ENCODE data around the gene CREB3L4.

The CREB3L4 gene

DNA sequence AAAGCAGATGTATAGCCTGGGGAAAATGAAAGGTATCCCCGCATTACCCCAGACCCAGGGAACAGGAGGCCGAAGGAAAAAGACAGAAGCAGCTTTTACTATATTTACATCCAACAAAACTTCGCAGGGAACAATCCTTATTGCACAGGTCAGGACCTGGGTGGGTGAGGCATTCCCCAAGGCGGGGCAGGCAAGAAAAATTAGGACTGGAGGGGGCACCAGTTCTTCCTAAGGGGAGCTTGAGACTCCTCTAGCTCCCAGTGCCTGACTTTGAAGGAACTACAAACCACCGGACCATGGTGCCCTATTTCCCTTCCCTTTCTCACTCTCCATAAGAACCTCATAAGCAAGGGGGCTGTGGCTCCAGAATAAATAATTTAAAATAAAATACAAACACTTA lies 38.3 kb upstream of the CREB3L4 start:
- no peak overlapping the region for H3K27ac ChIP-seq (ENCODE audit: low read depth, low read length)
- no peak overlapping the region for H3K56ac ChIP-seq (ENCODE audit: low read length)
- no peak for DNase-seq
- H3K4ac ChIP-seq (ENCODE audit: low read depth, low read length) = no peak overlapping the region
- H2AK5ac ChIP-seq (ENCODE audit: low read length) = no peak overlapping the region
- no peaks in the 10 kb centered on the region for H3K79me2 ChIP-seq (ENCODE audit: control insufficient read depth, insufficient read depth, low read length)
- WGBS (ENCODE audit: extremely low coverage, insufficient coverage, low lambda C conversion rate) = no CpG with 5 or more reads among the region's 5 CpGs
- H4K8ac ChIP-seq (ENCODE audit: low read depth, low read length) = no peak overlapping the region
- no peaks in the 10 kb centered on the region for H3K79me1 ChIP-seq (ENCODE audit: low read length)
- no peak overlapping the region for H2BK5ac ChIP-seq (ENCODE audit: low read length)
- no peaks in the 10 kb centered on the region for H3K27me3 ChIP-seq (ENCODE audit: insufficient read depth, low read length, poor library complexity)
- no peak overlapping the region for H3K4me3 ChIP-seq (ENCODE audit: low read length)
- no peak overlapping the region for H4K5ac ChIP-seq (ENCODE audit: low read length)
- H3K4me1 ChIP-seq (ENCODE audit: control insufficient read depth, low read depth, low read length) = no peaks in the 10 kb centered on the region
- no peak overlapping the region for H2BK120ac ChIP-seq (ENCODE audit: low read depth, low read length)
- H2BK15ac ChIP-seq (replicated peaks; ENCODE audit: low read depth) = no peak overlapping the region
- H3K4me2 ChIP-seq (ENCODE audit: low read length) = no peak overlapping the region
- no peak overlapping the region for H3K9ac ChIP-seq (ENCODE audit: low read length)
- H3K23ac ChIP-seq (ENCODE audit: low read length) = no peak overlapping the region
- no peak overlapping the region for H3K18ac ChIP-seq (ENCODE audit: low read length)
- peaks cover 3% of the 10 kb centered on the region for H3K36me3 ChIP-seq (ENCODE audit: control insufficient read depth, insufficient read depth, low read length)

DNA sequence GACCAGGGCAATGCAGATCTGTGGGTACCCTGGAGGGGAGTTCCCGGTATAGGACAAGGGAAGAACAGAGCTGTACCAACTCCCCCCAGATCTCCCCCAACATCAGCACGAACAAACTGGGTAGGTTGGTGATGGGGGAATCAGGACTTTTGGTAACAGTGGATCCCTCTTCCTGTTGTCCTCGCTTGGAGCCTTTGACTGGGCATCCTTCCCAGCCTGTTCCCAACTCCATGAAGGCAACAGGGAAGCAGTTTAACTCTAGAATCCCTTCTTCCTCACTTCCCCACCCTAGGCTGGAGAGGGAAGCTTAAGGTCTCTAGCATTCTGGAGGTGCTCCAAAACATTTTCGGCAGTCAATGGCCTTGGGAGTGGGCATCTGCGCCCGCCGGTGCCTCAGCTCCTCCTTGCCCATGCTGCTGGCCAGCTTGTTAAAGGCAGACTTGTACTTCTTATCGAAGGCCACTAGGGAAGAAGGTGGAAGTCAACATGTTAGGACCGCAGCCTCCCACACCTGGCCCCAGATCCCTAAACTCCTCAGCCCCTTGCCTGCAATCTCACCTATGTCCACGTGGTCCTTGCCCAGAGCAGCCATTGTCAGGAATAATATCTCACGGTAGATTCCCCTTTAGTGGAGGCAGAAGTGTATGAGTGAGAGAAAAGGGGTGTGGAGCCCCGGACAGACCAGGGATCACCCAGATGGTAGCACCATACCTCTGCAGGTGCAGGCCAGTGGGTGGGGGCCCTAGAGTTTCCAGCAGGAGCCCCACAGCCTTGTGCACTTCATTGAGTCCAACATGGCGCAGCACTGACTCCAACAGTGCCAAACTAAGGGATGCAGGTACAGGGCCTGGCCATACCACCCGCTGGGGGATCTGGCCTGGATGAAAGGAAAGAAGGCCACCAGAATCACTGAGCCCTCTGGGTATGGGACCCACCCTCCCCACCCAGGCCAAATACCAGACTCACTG lies 37.4 kb upstream of the CREB3L4 start:
- Histone ChIP-seq H2BK120ac (ENCODE audit: low read depth, low read length) (no peak overlapping the region), H3K4me3 (ENCODE audit: low read length) (no peak overlapping the region), H2BK5ac (ENCODE audit: low read length) (no peak overlapping the region), H3K27ac (ENCODE audit: low read depth, low read length) (no peak overlapping the region), H3K4me2 (ENCODE audit: low read length) (no peak overlapping the region), H3K4ac (ENCODE audit: low read depth, low read length) (no peak overlapping the region), H2AK5ac (ENCODE audit: low read length) (no peak overlapping the region), H3K79me1 (ENCODE audit: low read length) (no peaks in the 10 kb centered on the region), H3K56ac (ENCODE audit: low read length) (no peak overlapping the region), H3K23ac (ENCODE audit: low read length) (no peak overlapping the region), H3K4me1 (ENCODE audit: control insufficient read depth, low read depth, low read length) (no peaks in the 10 kb centered on the region), H3K27me3 (ENCODE audit: insufficient read depth, low read length, poor library complexity) (no peaks in the 10 kb centered on the region), H4K8ac (ENCODE audit: low read depth, low read length) (no peak overlapping the region), H3K9ac (ENCODE audit: low read length) (no peak overlapping the region), H3K36me3 (ENCODE audit: control insufficient read depth, insufficient read depth, low read length) (peaks cover 4% of the 10 kb centered on the region), H2BK15ac (replicated peaks; ENCODE audit: low read depth) (no peak overlapping the region), H4K5ac (ENCODE audit: low read length) (no peak overlapping the region), H3K79me2 (ENCODE audit: control insufficient read depth, insufficient read depth, low read length) (no peaks in the 10 kb centered on the region), H3K18ac (ENCODE audit: low read length) (no peak overlapping the region)
- no peak for DNase-seq
- WGBS (ENCODE audit: extremely low coverage, insufficient coverage, low lambda C conversion rate) = no CpG with 5 or more reads among the region's 14 CpGs

DNA sequence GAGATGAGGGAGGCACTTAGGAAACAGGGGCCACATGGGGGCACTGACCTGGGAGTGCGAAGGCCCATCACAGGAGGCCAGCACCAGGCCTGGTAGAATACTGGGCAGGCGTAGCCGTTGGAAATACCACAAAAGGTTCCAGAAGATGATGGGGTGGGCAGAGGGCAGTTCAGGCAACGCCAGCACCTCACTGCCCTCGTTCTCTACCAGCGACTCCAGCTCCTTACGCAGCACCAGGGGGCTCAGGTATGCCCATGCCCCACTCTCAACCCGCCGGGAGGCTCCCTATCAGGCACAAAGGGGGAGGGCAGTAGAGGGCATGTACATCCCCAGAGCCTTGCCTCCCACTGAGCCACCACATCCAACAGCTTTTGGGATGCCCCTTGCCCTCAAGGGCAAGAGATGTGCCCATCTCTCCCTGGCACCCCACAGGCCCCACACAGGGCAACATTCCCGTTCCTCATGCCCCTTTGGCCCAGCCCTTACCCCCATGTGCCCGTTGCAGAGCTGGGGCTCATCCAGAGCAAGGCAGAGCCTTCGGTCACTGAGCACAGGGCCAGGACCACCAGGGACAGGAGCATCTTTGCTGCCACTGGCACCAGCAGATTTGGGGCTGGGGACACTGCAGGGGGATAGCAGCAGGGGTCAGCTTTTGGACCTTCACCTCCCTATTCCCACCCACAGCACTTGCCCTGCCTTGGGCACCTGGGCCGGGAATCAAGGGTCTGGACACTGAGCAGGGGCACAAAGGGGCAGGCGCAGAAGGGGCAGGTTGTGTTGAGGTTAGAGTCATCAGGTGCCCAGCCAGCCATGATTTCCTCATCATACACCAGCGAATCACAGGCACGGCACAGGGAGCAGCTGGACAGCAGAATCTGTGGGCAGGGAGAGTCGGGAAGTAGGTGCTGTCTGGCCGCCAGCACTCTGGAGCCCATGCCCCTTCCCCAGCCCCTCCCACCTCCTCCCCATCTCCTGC lies 35.3 kb upstream of the CREB3L4 start:
- no peak overlapping the region for H2BK120ac ChIP-seq (ENCODE audit: low read depth, low read length)
- no peak overlapping the region for H2BK15ac ChIP-seq (replicated peaks; ENCODE audit: low read depth)
- H3K4ac ChIP-seq (ENCODE audit: low read depth, low read length) = no peak overlapping the region
- DNase-seq = no peak
- H3K4me3 ChIP-seq (ENCODE audit: low read length) = no peak overlapping the region
- no peak overlapping the region for H4K5ac ChIP-seq (ENCODE audit: low read length)
- no peaks in the 10 kb centered on the region for H3K4me1 ChIP-seq (ENCODE audit: control insufficient read depth, low read depth, low read length)
- no peak overlapping the region for H3K56ac ChIP-seq (ENCODE audit: low read length)
- H3K27me3 ChIP-seq (ENCODE audit: insufficient read depth, low read length, poor library complexity) = no peaks in the 10 kb centered on the region
- H3K18ac ChIP-seq (ENCODE audit: low read length) = no peak overlapping the region
- H3K4me2 ChIP-seq (ENCODE audit: low read length) = no peak overlapping the region
- WGBS (ENCODE audit: extremely low coverage, insufficient coverage, low lambda C conversion rate) = no CpG with 5 or more reads among the region's 18 CpGs
- no peaks in the 10 kb centered on the region for H3K79me1 ChIP-seq (ENCODE audit: low read length)
- no peak overlapping the region for H2AK5ac ChIP-seq (ENCODE audit: low read length)
- H3K9ac ChIP-seq (ENCODE audit: low read length) = no peak overlapping the region
- no peak overlapping the region for H3K23ac ChIP-seq (ENCODE audit: low read length)
- no peak overlapping the region for H4K8ac ChIP-seq (ENCODE audit: low read depth, low read length)
- no peak overlapping the region for H3K27ac ChIP-seq (ENCODE audit: low read depth, low read length)
- no peaks in the 10 kb centered on the region for H3K79me2 ChIP-seq (ENCODE audit: control insufficient read depth, insufficient read depth, low read length)
- no peak overlapping the region for H2BK5ac ChIP-seq (ENCODE audit: low read length)
- peaks cover 14% of the 10 kb centered on the region for H3K36me3 ChIP-seq (ENCODE audit: control insufficient read depth, insufficient read depth, low read length)

DNA sequence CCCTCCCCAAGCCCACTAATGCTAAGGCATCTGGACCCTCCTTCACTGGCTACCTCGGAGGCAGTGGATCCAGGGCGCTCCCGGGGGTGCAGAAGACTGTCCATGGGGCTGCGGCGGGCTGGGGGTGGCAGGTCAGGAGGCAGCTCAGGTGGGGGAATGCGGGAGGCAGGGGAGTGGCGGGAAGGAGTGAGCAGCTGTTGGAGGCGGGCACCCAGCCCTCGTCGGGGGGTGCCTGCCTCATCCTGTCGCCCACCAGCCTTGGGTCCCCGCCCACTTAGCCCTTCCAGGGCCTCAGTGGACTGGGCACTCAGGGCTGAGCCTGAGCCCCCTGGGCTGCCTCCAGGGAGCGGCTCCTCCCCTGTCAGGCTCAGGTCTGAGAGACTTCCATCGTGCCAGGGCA lies 34.3 kb upstream of the CREB3L4 start:
- H3K27ac ChIP-seq (ENCODE audit: low read depth, low read length) = no peak overlapping the region
- no peak for DNase-seq

DNA sequence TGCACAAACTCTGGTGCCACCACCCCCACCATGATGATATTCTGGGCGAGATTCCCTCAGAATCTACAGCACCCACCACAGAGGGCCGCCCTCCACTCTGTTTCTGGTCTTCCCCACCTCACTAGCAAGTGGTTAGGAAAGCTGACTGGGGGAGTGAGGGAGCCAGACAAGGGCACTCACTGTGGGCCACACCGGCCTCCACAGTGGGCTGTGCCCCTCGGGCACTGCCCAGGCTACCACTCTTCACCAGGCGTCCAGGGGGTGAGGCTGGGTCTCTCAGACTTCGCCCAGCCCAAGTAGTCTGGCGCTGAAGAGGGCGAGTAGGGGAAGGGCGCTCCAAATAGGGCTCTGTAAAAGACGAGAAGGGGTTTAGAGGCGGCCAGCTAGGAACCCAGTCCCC lies 33.7 kb upstream of the CREB3L4 start:
- Histone ChIP-seq H4K8ac (ENCODE audit: low read depth, low read length) (no peak overlapping the region), H3K18ac (ENCODE audit: low read length) (no peak overlapping the region), H2AK5ac (ENCODE audit: low read length) (no peak overlapping the region), H3K4ac (ENCODE audit: low read depth, low read length) (no peak overlapping the region), H3K79me1 (ENCODE audit: low read length) (no peaks in the 10 kb centered on the region), H3K79me2 (ENCODE audit: control insufficient read depth, insufficient read depth, low read length) (no peaks in the 10 kb centered on the region), H4K5ac (ENCODE audit: low read length) (no peak overlapping the region), H2BK5ac (ENCODE audit: low read length) (no peak overlapping the region), H3K4me2 (ENCODE audit: low read length) (no peak overlapping the region), H3K9ac (ENCODE audit: low read length) (no peak overlapping the region), H3K27ac (ENCODE audit: low read depth, low read length) (no peak overlapping the region), H3K56ac (ENCODE audit: low read length) (no peak overlapping the region), H3K4me1 (ENCODE audit: control insufficient read depth, low read depth, low read length) (no peaks in the 10 kb centered on the region), H3K36me3 (ENCODE audit: control insufficient read depth, insufficient read depth, low read length) (peaks cover 18% of the 10 kb centered on the region), H3K27me3 (ENCODE audit: insufficient read depth, low read length, poor library complexity) (no peaks in the 10 kb centered on the region), H2BK15ac (replicated peaks; ENCODE audit: low read depth) (no peak overlapping the region), H3K4me3 (ENCODE audit: low read length) (no peak overlapping the region), H2BK120ac (ENCODE audit: low read depth, low read length) (no peak overlapping the region), H3K23ac (ENCODE audit: low read length) (no peak overlapping the region)
- no CpG with 5 or more reads among the region's 11 CpGs for WGBS (ENCODE audit: extremely low coverage, insufficient coverage, low lambda C conversion rate)
- no peak for DNase-seq

More for the DNA sequence above, 34.3 kb upstream of the CREB3L4 start:
- Histone ChIP-seq H3K79me2 (ENCODE audit: control insufficient read depth, insufficient read depth, low read length) (no peaks in the 10 kb centered on the region), H3K56ac (ENCODE audit: low read length) (no peak overlapping the region), H3K23ac (ENCODE audit: low read length) (no peak overlapping the region), H2BK5ac (ENCODE audit: low read length) (no peak overlapping the region), H3K4me3 (ENCODE audit: low read length) (no peak overlapping the region), H3K4me1 (ENCODE audit: control insufficient read depth, low read depth, low read length) (no peaks in the 10 kb centered on the region), H4K8ac (ENCODE audit: low read depth, low read length) (no peak overlapping the region), H3K79me1 (ENCODE audit: low read length) (no peaks in the 10 kb centered on the region), H3K4me2 (ENCODE audit: low read length) (no peak overlapping the region), H3K27me3 (ENCODE audit: insufficient read depth, low read length, poor library complexity) (no peaks in the 10 kb centered on the region), H2BK120ac (ENCODE audit: low read depth, low read length) (no peak overlapping the region), H2BK15ac (replicated peaks; ENCODE audit: low read depth) (no peak overlapping the region), H3K36me3 (ENCODE audit: control insufficient read depth, insufficient read depth, low read length) (peaks cover 18% of the 10 kb centered on the region), H3K4ac (ENCODE audit: low read depth, low read length) (no peak overlapping the region), H3K9ac (ENCODE audit: low read length) (no peak overlapping the region), H4K5ac (ENCODE audit: low read length) (no peak overlapping the region), H3K18ac (ENCODE audit: low read length) (no peak overlapping the region), H2AK5ac (ENCODE audit: low read length) (no peak overlapping the region)
- no CpG with 5 or more reads among the region's 14 CpGs for WGBS (ENCODE audit: extremely low coverage, insufficient coverage, low lambda C conversion rate)

Measured in mesendoderm (in vitro differentiated cells).